ENCODE measurements around the gene GRID2IP. TPM values are rescaled to one million over a fixed set of nuclear protein-coding genes. Genes with fewer than 3 reads are reported as not detected.
A peak's percentile ranks its signal among the peaks of the same experiment; 100 is the strongest.

GRID2IP gene
- total RNA-seq (2016; rRNA removed; fragmentation: Illumina TruSeq; extraction: Trizol) (not detected in 2 replicates), polyA plus RNA-seq (2011; rRNA removed) (0.03 TPM in 1 of 2 replicates, not detected in the other), polyA minus RNA-seq (2011; rRNA and poly(A)+ RNA removed; ENCODE audit: low replicate concordance) (0.20 TPM in 1 of 2 replicates, not detected in the other), Bru-seq, nascent RNA (percentile 28 among the genes with signal in this experiment), BruChase-seq, experiment 1, labeled RNA remaining after a 6-hour chase (percentile 16 among the genes with signal in this experiment), BruChase-seq, experiment 2, labeled RNA remaining after a 2-hour chase (percentile 30 among the genes with signal in this experiment)
- not detected in 2 replicates for total RNA-seq (2016; cell fraction: cytosol; rRNA removed; fragmentation: Illumina TruSeq; extraction: Trizol; ENCODE audit: low read depth)
- total RNA-seq (2016; cell fraction: insoluble cytoplasmic fraction; rRNA removed; fragmentation: Illumina TruSeq; extraction: Trizol) = 0.04 TPM in 1 of 2 replicates, not detected in the other
- not detected in 2 replicates for total RNA-seq (2016; cell fraction: membrane; rRNA removed; fragmentation: Illumina TruSeq; extraction: Trizol)
- not detected in 2 replicates for total RNA-seq (2016; cell fraction: nucleus; rRNA removed; fragmentation: Illumina TruSeq; extraction: Trizol)
- polyA plus RNA-seq (2011; cell fraction: cytosol; rRNA removed) = 0.01 TPM in 1 of 2 replicates, not detected in the other
- 0.27 and 0.42 TPM in 2 replicates for polyA plus RNA-seq (2011; cell fraction: nucleus; rRNA removed)
- not detected in 2 replicates for polyA plus RNA-seq (2012)
- polyA plus RNA-seq (2016; cell fraction: cytosol; fragmentation: Illumina TruSeq; extraction: Trizol; ENCODE audit: low read depth) = not detected in 2 replicates
- polyA plus RNA-seq (2016; cell fraction: insoluble cytoplasmic fraction; fragmentation: Illumina TruSeq; extraction: Trizol; ENCODE audit: low read depth) = not detected in 2 replicates
- polyA plus RNA-seq (2016; cell fraction: membrane; fragmentation: Illumina TruSeq; extraction: Trizol; ENCODE audit: low read depth) = not detected in 2 replicates
- not detected in 2 replicates for polyA plus RNA-seq (2016; cell fraction: nucleus; fragmentation: Illumina TruSeq; extraction: Trizol; ENCODE audit: insufficient read depth, low read depth)
- not detected in 2 replicates for polyA minus RNA-seq (2011; cell fraction: cytosol; rRNA and poly(A)+ RNA removed)
- polyA minus RNA-seq (2011; cell fraction: nucleus; rRNA and poly(A)+ RNA removed) = 0.13 and 0.25 TPM in 2 replicates
- long read RNA-seq, experiment 1 = 0 reads
- long read RNA-seq, experiment 2, partial matches to known transcripts = 0 of 1 reads
- long read RNA-seq, experiment 2, other reads (novel, unspliced or antisense) = 1 of 1 reads

DNA sequence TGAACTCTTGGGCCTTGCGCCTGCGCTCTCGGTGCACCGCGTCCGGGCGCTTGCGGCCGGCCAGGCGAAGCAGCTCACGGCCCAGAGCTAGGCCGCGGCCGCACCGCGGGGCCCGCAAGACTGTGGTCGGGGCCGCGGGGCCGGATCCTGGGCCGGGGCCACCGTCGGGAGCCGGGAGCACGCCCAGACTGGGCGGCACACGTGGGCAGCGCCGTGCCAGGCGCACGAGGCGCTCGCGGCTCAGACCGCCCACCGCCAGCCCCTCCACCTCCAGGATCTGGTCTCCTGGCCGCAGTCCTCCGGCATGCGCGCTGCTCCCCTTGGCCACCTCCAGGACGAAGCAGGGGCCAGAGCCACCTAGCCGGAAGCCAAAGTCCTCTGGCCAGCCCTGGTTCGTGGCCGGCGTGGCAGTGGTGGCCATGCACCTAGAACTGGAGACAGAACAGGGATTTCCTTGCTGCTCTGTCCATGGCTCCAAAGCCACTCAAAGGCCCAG lies at the start of gene GRID2IP:
Gene GRID2IP (minus strand): TSS at position 446 of the 496 bp plus-strand sequence. CDS start 25 bp downstream, at position 421.
- Histone ChIP-seq H3K9me3 (ENCODE audit: low read length) (no peaks in the 10 kb centered on the region), H3K27me3 (ENCODE audit: control insufficient read depth in 1 of 2, insufficient read depth in 2 of 2, low read length in 2 of 2) (peaks cover 2 to 5% of the 10 kb centered on the region in 2 experiments; a peak in 1 of 5 replicates), H3K36me3 (replicated peaks in 1 of 2; ENCODE audit: control insufficient read depth in 1 of 2, insufficient read depth in 2 of 2, low read length in 2 of 2) (no peaks in the 10 kb centered on the region), H3K9ac (ENCODE audit: insufficient read depth, low read depth, low read length) (no peak within 1 kb of the TSS), H4K20me1 (ENCODE audit: insufficient read depth, low read length) (no peaks in the 10 kb centered on the region), H3K4me1 (ENCODE audit: insufficient read depth, low read length) (peaks cover under 1% of the 10 kb centered on the region; the same call in 1 of the 2 replicates), H3K79me2 (ENCODE audit: insufficient read depth, low read length) (no peaks in the 10 kb centered on the region), H3K4me3 (replicated peaks in 1 of 3; ENCODE audit: insufficient read depth in 1 of 3, low read depth in 2 of 3, low read length in 3 of 3) (no peak within 1 kb of the TSS), H2AFZ (ENCODE audit: low read length) (no peak within 1 kb of the TSS), H3K4me2 (ENCODE audit: low read depth, low read length) (no peak within 1 kb of the TSS), H3K27ac (ENCODE audit: extremely low read length, insufficient read depth, low read length) (no peak within 1 kb of the TSS)
- CTCF ChIA-PET (ENCODE audit: low intra/inter-chr PET ratio, low total read pairs) = no interaction called here
- intact Hi-C loops (cut with micrococcal nuclease; ENCODE audit: unreplicated experiment) (no loop called here), in situ Hi-C loops (cut with HindIII; ENCODE audit: extremely low pct_ligation_motif_present, low pct_unique_long_range_greater_than_20kb) (no loop called here)
- BruUV-seq (replicated peaks) = no TSS peak
- ATAC-seq (no peak), DNase-seq (ENCODE audit: low spot score) (no peak), FAIRE-seq (no peak)
- TF ChIP-seq ZBTB42 (CRISPR knock-in tag; IDR thresholded peaks at IDR 0.05) (no peak), HIVEP1 (CRISPR knock-in tag; IDR thresholded peaks at IDR 0.05) (no peak), CCDC6 (CRISPR knock-in tag; IDR thresholded peaks at IDR 0.05) (no peak), ZNF674 (CRISPR knock-in tag; IDR thresholded peaks at IDR 0.05; ENCODE audit: low read depth) (no peak)
- 90% methylated on average over 8 of the region's 46 CpGs for whole genome bisulfite sequencing (ENCODE audit: low lambda C conversion rate)
- POLR2A ChIA-PET = interaction anchor here (1.0 kb wide), 1 partner anchor 27 kb away, joined by 3 read pairs; no protein-coding TSS in a partner anchor
